Left cardiac atrium (tissue), 4 donors: Measurements from ENCODE around the gene DOCK9. TPM values are rescaled to one million over a fixed set of nuclear protein-coding genes. Genes with fewer than 3 reads are reported as not detected.

Experiments used
- ATAC-seq, 2 donors: fragments of 200-7000 bp; cut with Tn5 transposase; one replicate each; pipeline ENCODE4 v1.9.1; 2020; ENCODE audit warnings: mild to moderate bottlenecking in 2 of 2, moderate library complexity in 2 of 2
- DNase-seq: peaks from one replicate; pipeline ENCODE4 v3.0.0-alpha.2; 2020
- intact Hi-C, 2 donors: fragments of 100-400 bp; cut with DNase I; formaldehyde crosslinking; loops; one replicate each; pipeline versions ENCODE4 v1.14.1 to v1.15.1; 2022 to 2023
- total RNA-seq, 2 donors: library from RNA; stranded (reverse); fragmentation: NEBNext Ultra II Directional; extraction: Animal tissue kit (Norgen Biotek cat#: 25700); gene quantifications; one replicate each; pipeline ENCODE4 v1.2.1, GENCODE V29; 2021
- donor health status: DM: no; HTN: yes; CAD: no.
- donor health status: DM: no; HTN: yes; CAD: no; lungs with severe emphysema.
- donor health status: DM: yes; HTN: yes; CAD: no.
- donor health status: Dilated cardiomyopathy.

The DOCK9 gene
- total RNA-seq, 2 donors from 2014 or later = 42.1 to 67.5 TPM

DNA sequence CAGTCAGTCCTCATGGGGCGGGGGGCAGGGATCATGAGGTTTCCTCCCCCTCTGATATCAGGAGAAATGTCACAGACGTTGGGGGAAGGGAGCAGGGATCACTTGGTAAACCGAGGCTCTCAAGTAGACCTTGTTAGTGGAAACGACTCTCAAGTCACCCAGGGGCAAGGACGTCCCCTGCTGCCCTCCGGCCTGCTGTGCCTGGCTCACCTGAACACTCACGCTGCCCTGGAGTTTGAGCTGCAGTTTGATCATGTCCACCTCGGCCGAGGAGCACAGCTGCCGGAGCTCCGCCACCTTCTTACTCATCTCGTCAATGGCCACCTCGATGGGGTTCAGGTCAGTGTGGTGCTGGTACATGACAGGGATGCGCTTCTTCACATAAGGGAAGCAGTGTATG, 177.8 kb downstream of the DOCK9 start:
- intact Hi-C loops = no loop called here
- DNase-seq (no peak), ATAC-seq (no peak)

DNA sequence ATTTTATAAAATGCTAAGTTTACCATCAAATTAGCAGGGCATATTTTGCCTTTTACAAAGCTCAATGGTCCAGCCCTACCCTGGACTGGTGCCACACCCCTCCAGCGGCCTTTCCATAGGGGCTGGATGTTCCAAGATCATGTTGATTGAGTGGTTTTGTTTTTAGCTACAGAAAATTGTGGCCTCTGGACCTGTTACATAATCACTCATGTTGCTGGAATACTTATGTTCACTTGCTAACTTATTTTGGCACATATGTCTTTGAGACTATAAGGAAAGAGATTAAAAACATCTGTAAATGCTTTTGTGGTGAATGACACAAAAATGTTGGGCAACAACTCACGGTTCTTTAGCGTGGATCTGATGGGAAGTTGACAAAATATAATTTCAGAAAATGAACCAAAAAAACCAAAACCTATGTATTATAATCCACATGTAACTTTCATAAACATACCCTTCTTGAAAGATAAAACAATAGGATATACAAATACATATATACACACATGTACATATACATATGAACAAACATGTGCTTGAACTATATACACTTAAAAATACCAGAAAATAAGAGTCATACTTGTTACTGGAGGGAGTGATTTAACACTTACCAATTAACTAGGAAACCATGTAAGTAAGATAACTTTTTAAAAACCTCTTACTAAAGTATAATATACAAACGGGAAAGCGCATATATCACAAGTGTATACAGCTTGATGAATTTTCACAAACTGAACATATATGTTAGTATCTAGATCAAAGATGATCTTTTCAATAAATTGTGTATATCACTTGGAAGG, 178.8 kb downstream of the DOCK9 start:
- no peak for ATAC-seq
- intact Hi-C loops = no loop called here
- no peak for DNase-seq

DNA sequence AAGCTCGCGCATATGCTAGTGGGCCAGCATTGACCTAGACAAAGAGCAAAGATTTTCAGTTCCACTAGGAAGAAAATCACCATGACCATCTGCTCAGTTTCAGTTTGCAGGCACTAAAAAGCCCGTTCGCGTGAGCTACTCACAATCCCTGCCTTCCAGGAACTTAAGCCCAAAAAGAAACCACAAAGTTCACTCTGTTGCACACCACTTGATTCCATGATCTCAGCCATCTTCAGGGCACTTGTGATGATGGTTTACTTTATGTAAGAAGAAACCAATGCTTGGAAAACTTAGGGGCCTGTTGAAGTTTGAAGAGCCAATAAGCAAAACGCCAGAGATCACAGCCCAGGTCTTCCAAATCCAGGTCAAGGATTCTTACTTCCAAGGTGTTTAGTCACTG, 180.4 kb downstream of the DOCK9 start:
- intact Hi-C loops = no loop called here
- DNase-seq (no peak), ATAC-seq (no peak)

DNA sequence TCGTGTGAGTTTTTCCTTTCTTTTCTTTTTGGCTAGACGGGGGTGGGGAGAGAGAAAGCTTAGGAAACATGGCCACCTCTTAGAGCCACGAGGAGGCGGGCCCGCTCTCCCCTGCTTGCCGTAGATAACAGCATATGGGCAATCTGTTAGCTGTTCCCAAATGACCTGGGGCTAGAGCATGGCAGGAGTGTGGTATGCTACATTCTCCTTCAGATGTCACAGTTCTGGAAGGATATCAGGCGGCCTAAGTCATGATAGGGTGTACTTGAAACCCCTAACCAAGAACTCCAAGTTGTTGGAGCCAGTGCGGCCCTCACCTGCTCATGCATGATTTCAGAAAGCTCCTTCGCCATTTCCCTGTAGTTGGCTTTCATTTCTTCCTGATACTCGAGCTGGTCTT, 181.1 kb downstream of the DOCK9 start:
- intact Hi-C loops = no loop called here
- ATAC-seq = no peak
- no peak for DNase-seq

DNA sequence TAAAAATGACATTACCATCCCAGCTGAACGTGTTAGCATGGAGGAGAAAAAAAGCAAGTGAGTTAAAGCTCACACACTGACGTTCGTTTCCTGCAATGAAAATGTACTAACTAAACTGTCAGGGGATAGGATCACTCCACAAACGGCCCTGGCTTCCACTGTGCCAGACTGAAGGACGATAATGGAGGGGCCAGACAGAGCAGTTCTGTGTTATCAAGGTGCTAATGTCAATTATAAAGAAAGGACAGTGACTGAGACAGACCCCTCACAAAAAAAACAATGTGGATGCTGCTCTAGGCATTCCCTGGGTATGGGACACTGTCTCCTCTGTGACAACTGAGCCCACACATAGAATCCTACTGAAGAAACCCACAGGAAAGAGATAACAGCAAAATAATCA, 181.7 kb downstream of the DOCK9 start:
- DNase-seq (no peak), ATAC-seq (no peak)
- intact Hi-C loops = no loop called here

DNA sequence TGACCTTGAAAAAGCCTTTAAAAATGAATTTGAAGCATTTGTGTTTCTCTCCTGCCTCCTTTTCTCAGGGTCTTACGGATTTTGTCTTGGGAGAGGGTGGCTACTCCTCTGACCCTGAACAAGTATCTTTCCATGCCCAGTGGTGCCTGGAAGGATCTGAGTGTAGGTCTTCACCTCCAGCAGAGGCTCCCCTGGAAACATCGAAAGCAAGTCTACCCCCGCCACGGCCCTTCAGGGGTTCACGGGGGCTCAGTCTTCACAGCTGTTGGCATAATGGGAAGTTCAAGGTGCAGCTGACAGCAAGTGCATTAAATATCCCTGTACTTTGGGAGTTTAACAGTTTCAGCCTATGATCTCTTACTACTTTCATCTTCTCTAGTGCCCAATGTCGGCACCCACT, 182.6 kb downstream of the DOCK9 start:
- no peak for DNase-seq
- intact Hi-C loops = no loop called here
- ATAC-seq = no peak

DNA sequence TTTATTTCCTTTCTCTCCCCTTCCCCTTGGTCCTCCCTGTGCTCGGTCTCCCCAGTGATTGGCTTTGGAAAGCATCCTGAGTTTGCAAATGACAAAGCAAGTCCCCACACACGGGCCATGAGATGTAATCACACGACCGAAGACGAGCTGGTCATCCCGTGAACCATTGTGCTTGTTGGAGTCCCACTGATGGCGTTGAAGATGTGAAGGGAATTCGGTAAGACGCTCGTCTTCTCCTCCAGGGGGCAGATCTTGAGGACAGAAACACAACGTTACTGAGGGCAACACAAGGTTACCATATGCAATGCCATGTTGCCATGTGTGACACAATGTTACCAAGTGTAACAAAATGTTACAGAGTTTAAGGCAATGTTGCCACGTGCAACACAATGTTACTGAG, 183.4 kb downstream of the DOCK9 start:
- no peak for ATAC-seq
- DNase-seq = no peak
- intact Hi-C loops = no loop called here

DNA sequence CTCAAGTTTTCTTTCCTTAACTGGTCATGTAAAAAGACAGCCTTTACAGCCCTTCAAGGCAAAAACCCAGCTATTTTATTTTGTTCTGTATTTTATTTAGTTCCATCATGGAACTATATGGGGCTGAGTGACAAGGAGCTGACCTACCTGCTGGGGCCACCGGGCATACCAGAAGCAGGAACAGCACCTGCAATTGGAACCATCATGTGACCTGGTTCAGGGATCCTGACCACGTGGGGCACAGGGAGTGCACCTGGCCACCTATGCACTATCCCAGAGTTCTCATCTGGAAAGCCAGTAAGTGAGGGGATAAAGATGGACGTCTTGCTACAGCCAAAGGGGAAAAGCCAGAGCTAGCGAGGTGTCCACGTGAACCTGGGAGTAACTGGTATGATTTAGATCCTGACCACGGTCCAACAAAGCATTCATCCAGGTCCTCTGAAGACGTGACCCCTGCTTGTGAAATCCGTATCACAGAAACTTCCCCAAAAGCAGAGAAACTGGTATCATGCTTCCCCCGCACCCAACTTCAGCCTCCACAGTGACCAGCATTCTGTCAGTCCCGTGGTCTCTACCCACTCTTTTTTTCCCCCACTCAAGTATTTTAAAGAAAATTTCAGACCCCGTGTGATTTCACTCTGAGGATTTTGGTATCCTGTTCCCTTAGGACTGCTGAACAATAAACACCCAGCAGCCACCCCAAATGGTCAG, 184.9 kb downstream of the DOCK9 start:
- intact Hi-C loops = no loop called here
- no peak for ATAC-seq
- DNase-seq = no peak

DNA sequence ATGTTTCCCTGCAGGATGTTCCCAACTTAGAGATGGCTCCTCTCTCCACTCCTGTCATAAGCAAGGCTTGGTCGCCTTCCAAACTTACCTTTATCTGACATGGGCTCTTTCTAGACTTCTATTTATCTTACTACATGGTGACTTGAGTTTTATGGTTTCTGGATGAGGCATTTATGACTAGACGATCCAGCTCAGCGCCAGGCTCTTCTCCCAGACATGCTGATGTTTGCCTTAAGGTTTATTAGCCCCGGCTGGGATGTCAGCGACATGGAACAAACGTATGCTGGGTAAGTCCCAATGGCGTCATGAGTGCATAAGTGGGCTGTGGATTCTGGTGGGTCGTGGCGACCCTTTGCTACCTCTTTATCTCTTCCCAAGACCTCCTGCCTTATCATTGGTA, 185.5 kb downstream of the DOCK9 start:
- intact Hi-C loops = no loop called here
- ATAC-seq = no peak
- DNase-seq = no peak

DNA sequence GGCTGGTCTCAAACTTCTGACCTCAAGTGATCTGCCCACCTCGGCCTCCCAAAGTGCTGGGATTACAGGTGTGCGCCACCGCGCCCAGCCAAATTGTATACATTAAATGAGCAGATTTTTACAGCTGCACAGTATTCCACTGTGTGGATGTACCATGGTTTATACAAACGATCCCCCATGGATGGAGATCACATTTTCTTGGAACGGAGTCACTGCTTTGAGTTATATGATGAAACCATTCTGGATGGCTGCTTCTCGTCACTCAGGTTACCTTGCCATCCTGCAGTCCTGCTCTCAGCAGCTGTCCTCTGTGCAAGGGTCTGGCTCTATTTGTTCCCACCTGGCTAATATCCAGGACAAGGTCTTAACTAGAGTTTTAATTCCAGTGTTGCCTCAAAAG, 186.3 kb downstream of the DOCK9 start:
- DNase-seq (no peak), ATAC-seq (no peak)
- intact Hi-C loops = no loop called here

DNA sequence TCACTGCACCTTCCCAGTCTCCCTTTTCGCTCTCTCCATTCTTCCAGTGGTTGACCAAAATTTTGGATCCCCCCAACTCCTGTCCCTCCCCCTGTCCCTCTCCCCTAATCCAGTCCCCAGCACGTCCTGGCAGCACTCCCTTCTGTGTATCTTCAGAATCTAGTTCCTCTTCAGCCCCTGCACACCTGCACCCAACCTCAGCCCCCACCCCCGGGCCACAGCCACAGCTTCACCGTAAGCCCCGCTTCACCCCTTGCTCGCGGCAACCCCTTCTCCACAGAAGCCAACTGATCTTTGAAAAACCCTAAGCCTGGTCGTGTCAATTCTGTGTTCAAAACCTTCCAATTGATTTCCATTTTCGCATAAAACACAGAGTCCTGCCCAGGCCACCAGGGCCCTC, 189.9 kb downstream of the DOCK9 start:
- DNase-seq (no peak), ATAC-seq (no peak)
- intact Hi-C loops = no loop called here

DNA sequence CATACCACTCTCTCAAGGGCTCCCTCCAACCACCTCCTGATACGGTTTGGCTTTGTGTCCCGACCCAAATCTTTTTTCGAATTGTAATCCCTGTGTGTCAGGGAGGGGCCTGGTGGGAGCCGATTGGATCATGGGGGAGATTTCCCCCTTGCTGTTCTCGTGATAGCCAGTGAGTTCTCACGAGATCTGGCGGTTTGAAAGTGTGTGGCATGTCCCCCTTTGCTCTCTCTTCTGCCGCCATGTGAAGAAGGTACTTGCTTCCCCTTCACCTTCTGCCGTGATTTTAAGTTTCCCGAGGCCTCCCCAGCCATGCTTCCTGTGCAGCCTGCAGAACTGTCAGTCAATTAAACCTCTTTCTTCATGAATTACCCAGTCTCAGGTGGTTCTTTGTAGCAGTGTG, 190.7 kb downstream of the DOCK9 start:
- DNase-seq (no peak), ATAC-seq (no peak)
- intact Hi-C loops = no loop called here

DNA sequence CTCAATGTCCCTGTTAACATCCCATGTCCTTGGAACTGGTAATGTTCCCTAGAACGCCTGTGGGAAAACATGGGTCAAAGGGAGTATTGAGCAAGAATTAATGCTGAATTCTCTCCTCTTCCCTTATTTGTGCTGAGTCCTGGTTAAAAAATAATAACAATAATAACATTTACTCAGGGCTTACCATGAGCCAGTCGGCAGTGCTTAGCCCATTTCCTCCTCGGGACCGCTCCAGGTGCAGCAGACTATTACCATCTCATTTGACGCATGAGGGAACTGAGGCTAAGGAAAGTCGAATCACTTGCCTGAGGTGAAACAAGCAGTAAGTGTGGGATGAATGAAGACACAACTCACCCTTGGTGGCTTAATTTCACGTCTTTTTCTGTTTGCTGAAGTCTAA, 191.8 kb downstream of the DOCK9 start:
- ATAC-seq (no peak), DNase-seq (no peak)
- intact Hi-C loops = no loop called here

DNA sequence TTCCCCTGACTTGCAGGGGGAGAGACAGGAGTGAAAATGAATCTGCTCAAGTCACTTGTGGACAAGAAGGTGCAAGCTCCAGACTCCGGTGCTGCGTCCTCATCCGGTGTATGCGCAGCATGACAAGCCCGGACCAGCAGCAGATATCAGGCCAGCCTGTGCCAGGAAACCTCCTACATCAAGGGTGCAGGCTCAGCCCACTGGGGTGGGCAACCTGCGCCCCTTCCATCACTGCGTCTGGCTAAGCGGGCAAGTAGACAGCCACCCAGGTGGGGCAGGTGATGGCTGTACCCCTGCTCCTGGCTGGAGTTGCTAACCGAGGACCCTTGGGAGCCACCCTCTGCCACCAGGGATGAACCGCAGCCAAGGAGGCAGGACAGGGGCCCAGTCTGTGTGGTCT, 192.5 kb downstream of the DOCK9 start:
- DNase-seq (no peak), ATAC-seq (no peak)
- intact Hi-C loops = no loop called here

DNA sequence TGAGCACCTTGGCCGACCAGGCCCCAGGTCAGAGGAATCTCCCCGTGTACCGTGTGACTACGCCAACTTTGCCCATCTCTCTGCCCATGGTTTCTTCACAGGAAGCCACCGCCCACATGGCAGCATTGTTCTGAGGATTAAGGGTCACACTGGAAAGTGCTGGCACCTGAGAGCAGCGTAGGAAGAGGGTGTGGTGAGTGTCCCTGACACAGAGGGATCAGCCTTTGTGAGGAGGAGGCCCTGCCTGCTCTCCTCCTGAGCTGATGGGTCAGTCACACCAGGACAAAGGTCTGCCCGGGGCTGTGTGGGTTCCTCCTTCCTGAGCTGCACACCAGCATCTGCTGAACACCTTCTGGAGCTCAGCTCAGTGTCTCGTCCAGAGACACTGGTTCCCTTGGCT, 193.2 kb downstream of the DOCK9 start:
- DNase-seq = no peak
- ATAC-seq = no peak
- intact Hi-C loops = no loop called here

DNA sequence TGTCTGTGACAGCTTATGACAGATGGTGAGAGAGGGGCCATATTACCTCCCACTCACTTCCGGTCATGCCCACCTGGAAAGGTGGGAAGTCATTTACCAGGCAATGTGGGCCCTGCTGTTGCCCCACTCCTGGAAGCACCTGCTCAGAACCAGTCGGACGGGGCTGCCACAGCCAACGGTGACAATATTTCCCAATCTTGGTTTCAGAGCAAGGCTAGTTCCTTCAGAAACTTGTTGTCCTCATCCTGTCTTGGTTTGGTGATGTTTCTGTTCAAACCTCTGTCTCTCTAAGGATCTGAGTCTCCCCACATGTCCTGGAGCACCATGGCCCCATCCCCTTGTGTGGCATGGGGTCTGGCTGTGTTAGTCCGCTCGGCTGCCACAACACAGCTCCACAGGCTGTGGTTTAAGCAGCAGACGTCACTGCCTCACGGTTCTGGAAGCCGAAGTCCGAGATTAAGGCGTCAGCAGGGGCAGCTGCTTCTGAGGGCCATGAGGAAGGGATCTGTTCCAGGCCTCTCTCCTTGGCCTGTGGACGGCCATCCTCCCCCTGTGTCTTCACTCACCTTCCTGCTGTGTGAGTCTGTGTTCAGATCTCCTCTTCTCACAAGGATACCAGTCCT, 193.9 kb downstream of the DOCK9 start:
- DNase-seq = no peak
- intact Hi-C loops = no loop called here

DNA sequence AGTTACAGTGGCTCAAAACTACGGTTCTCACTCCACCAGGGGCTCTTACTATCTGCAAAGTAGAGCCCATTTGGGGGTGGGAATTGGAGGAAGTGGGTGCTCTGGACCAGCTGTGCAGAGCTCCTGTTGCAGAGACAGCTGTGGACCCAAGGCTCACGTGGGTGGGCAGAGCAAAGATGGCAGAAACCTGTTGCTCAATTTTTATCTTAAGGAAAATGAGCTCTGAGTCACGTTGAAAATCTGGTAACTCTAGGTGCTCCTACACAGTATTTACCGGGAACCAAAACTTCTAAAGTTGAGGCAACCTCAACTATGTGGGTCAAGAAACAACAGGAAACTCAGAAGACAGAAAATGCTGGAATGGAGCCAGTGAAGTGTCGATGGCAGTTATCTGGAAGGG, 195.2 kb downstream of the DOCK9 start:
- intact Hi-C loops = no loop called here
- DNase-seq = no peak
- ATAC-seq = peak in 1 of 2 donors; percentile 24

More for the DNA sequence above, 193.9 kb downstream of the DOCK9 start:
- no peak for ATAC-seq

DNA sequence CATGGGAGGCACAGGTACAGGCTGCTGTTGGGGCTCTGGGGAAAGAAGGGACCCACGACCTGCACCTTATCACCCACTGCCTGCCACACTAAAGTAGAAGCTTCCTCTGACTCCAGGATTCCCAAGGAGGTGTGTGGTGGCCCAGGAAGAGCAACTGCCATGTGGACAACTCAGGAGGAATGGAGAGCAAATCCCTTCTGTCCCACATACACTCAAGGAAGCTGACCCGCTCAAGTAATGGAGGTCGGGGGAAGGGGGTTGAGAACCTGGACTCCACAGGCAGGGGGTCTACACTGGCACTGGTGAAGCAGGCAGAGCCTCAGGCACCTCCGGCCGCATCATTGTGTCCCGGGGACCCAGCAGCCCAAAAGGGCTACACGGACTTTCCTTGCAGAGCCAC, 196.0 kb downstream of the DOCK9 start:
- DNase-seq (no peak), ATAC-seq (no peak)
- intact Hi-C loops = no loop called here

DNA sequence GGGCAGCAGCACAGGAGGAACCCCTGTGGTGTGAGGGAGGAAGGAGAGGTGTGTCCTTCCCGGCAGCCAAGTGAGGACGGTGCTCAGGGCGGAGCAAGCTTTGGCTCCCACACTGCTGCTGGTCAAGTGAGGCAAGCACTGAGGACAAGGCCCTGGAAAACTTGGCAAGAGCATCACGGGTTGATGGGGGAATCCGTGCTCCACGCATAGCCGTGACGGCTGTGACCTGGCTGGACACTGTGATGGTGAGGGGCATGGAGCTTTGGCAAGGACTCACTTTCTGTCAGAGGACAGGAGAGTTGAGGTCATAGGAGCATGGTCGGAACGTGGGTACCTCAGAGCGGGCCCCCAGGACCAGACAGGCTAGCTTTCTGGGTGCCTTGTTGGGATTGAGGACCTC, 196.4 kb downstream of the DOCK9 start:
- intact Hi-C loops = no loop called here
- DNase-seq (no peak), ATAC-seq (no peak)

DNA sequence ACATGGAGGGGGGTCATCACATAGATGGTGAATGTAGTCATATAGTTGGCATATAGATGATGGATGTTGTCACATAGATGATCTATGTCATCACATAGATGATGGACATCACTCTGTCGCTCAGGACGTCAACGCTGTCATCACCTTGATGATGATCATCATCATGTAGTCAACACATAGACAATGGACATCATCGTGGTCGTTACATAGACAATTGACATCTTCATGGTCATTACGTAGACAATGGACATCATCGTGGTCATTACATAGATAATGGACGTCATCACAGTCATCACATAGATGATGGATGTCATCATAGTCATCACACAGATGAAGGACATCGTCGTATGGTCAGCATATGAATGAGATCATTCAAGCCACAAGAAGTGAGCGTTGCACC, 196.8 kb downstream of the DOCK9 start:
- intact Hi-C loops = no loop called here
- ATAC-seq = no peak
- DNase-seq = no peak

DNA sequence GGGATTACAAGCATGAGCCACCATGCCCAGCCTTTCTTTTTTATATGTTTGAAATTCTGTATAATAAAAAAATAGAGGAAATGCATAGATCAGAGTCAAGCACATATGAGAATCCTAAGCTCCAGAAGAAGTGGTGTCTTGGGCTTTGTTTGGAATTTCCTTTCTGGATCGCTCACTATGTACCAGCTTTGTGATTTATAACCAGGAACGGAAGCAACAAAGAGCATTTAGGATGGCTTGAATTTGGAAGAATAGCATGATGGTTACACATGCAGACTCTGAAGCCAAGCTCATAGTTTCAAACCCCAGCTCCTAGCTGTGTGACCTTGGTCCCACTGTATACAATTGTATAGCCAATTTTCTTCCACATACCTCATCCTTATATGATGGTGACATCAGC, 197.4 kb downstream of the DOCK9 start:
- ATAC-seq (no peak), DNase-seq (no peak)
- intact Hi-C loops = no loop called here
